ENCODE results near the gene ALDH1L2. TPM values are rescaled to one million over a fixed set of nuclear protein-coding genes. Genes with fewer than 3 reads are reported as not detected.

Gene ALDH1L2
- polyA plus RNA-seq, 1 donor from 2014 or later: 0.35 TPM

DNA sequence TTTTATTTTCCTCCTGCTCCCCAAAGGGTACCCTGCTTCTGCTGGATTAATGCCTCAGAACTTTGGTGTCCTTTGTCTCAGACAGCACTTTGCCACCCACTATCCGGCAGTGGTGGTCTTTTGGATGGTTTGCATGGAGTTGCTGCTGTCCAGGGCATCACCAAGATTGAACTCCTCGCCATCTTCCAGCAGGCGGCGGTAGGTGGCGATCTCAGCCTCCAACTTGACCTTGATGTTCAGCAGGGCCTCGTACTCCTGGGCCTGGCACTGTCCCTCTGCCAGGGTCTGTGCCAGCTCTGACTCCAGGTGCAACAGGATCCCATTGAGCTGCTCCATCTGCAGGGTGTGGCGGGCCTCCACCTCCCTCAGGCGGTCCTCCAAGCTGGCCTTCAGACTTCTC lies 107.6 kb downstream of the ALDH1L2 start:
- H3K36me3 ChIP-seq (ENCODE audit: insufficient read depth, low read length): no peaks in the 10 kb centered on the region
- H3K27ac ChIP-seq (ENCODE audit: low read length): no peak overlapping the region
- no peaks in the 10 kb centered on the region for H3K9me3 ChIP-seq (ENCODE audit: low read length)
- H2AFZ ChIP-seq (ENCODE audit: low read depth, low read length): no peak overlapping the region
- H3K27me3 ChIP-seq (ENCODE audit: insufficient read depth, low read depth, low read length): no peaks in the 10 kb centered on the region
- H3K9me2 ChIP-seq (ENCODE audit: insufficient read depth, low read length): no peaks in the 10 kb centered on the region
- H3K4me3 ChIP-seq (ENCODE audit: low read length): no peak overlapping the region
- TF ChIP-seq EZH2 (IDR thresholded peaks at IDR 0.05; ENCODE audit: borderline replicate concordance, insufficient read depth, low read length, poor library complexity, severe bottlenecking) (no peak), SMC3 (conservative IDR thresholded peaks at IDR 0.05; ENCODE audit: poor library complexity) (no peak)
- TF ChIP-seq, protein P1, sequence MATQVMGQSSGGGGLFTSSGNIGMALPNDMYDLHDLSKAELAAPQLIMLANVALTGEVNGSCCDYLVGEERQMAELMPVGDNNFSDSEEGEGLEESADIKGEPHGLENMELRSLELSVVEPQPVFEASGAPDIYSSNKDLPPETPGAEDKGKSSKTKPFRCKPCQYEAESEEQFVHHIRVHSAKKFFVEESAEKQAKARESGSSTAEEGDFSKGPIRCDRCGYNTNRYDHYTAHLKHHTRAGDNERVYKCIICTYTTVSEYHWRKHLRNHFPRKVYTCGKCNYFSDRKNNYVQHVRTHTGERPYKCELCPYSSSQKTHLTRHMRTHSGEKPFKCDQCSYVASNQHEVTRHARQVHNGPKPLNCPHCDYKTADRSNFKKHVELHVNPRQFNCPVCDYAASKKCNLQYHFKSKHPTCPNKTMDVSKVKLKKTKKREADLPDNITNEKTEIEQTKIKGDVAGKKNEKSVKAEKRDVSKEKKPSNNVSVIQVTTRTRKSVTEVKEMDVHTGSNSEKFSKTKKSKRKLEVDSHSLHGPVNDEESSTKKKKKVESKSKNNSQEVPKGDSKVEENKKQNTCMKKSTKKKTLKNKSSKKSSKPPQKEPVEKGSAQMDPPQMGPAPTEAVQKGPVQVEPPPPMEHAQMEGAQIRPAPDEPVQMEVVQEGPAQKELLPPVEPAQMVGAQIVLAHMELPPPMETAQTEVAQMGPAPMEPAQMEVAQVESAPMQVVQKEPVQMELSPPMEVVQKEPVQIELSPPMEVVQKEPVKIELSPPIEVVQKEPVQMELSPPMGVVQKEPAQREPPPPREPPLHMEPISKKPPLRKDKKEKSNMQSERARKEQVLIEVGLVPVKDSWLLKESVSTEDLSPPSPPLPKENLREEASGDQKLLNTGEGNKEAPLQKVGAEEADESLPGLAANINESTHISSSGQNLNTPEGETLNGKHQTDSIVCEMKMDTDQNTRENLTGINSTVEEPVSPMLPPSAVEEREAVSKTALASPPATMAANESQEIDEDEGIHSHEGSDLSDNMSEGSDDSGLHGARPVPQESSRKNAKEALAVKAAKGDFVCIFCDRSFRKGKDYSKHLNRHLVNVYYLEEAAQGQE (IDR thresholded peaks at IDR 0.05; ENCODE audit: borderline replicate concordance): no peak
- H3K79me2 ChIP-seq (replicated peaks; ENCODE audit: insufficient read depth, low read length): no peaks in the 10 kb centered on the region
- H3F3A ChIP-seq (ENCODE audit: insufficient read depth, low read length, poor library complexity, severe bottlenecking): no peaks in the 10 kb centered on the region
- H3K9ac ChIP-seq (ENCODE audit: low read length): no peak overlapping the region
- H3K4me2 ChIP-seq (ENCODE audit: low read length): no peak overlapping the region
- H4K20me1 ChIP-seq (ENCODE audit: insufficient read depth): no peaks in the 10 kb centered on the region

GRCh38 chr12:104975587-104976343 lies 108.5 kb downstream of the ALDH1L2 start:
- H3K27me3 ChIP-seq (ENCODE audit: insufficient read depth, low read depth, low read length): no peaks in the 10 kb centered on the region
- no peak overlapping the region for H3K4me2 ChIP-seq (ENCODE audit: low read length)
- H3K9me2 ChIP-seq (ENCODE audit: insufficient read depth, low read length): no peaks in the 10 kb centered on the region
- H4K20me1 ChIP-seq (ENCODE audit: insufficient read depth): no peaks in the 10 kb centered on the region
- H3K27ac ChIP-seq (ENCODE audit: low read length): no peak overlapping the region
- TF ChIP-seq POLR2AphosphoS5 (IDR thresholded peaks at IDR 0.05): no peak
- TF ChIP-seq EP300 (conservative IDR thresholded peaks at IDR 0.05; ENCODE audit: poor library complexity, severe bottlenecking): no peak
- no peaks in the 10 kb centered on the region for H3K36me3 ChIP-seq (ENCODE audit: insufficient read depth, low read length)
- H3K4me3 ChIP-seq (ENCODE audit: low read length): no peak overlapping the region
- no peaks in the 10 kb centered on the region for H3K9me3 ChIP-seq (ENCODE audit: low read length)
- H3F3A ChIP-seq (ENCODE audit: insufficient read depth, low read length, poor library complexity, severe bottlenecking): no peaks in the 10 kb centered on the region
- no peaks in the 10 kb centered on the region for H3K79me2 ChIP-seq (replicated peaks; ENCODE audit: insufficient read depth, low read length)
- H3K9ac ChIP-seq (ENCODE audit: low read length): no peak overlapping the region
- H2AFZ ChIP-seq (ENCODE audit: low read depth, low read length): no peak overlapping the region

- Histone ChIP-seq H3K36me3 (ENCODE audit: insufficient read depth, low read length) (no peaks in the 10 kb centered on the region), H4K20me1 (ENCODE audit: insufficient read depth) (no peaks in the 10 kb centered on the region), H3K27ac (ENCODE audit: low read length) (no peak overlapping the region), H3K4me3 (ENCODE audit: low read length) (no peak overlapping the region), H3K9me3 (ENCODE audit: low read length) (no peaks in the 10 kb centered on the region), H2AFZ (ENCODE audit: low read depth, low read length) (no peak overlapping the region), H3F3A (ENCODE audit: insufficient read depth, low read length, poor library complexity, severe bottlenecking) (no peaks in the 10 kb centered on the region), H3K9ac (ENCODE audit: low read length) (no peak overlapping the region), H3K79me2 (replicated peaks; ENCODE audit: insufficient read depth, low read length) (no peaks in the 10 kb centered on the region), H3K4me2 (ENCODE audit: low read length) (no peak overlapping the region), H3K9me2 (ENCODE audit: insufficient read depth, low read length) (no peaks in the 10 kb centered on the region), H3K27me3 (ENCODE audit: insufficient read depth, low read depth, low read length) (no peaks in the 10 kb centered on the region)
- TF ChIP-seq EZH2 (IDR thresholded peaks at IDR 0.05; ENCODE audit: borderline replicate concordance, insufficient read depth, low read length, poor library complexity, severe bottlenecking) (no peak), POLR2AphosphoS5 (IDR thresholded peaks at IDR 0.05) (no peak), RAD21 (conservative IDR thresholded peaks at IDR 0.05) (no peak), MXI1 (conservative IDR thresholded peaks at IDR 0.05; ENCODE audit: poor library complexity, severe bottlenecking) (no peak), EP300 (conservative IDR thresholded peaks at IDR 0.05; ENCODE audit: poor library complexity, severe bottlenecking) (no peak), SMC3 (conservative IDR thresholded peaks at IDR 0.05; ENCODE audit: poor library complexity) (no peak), TAF1 (IDR thresholded peaks at IDR 0.05; ENCODE audit: low read depth) (no peak)
- TF ChIP-seq, protein P1 (IDR thresholded peaks at IDR 0.05; ENCODE audit: borderline replicate concordance): no peak
- TF ChIP-seq, protein P2, sequence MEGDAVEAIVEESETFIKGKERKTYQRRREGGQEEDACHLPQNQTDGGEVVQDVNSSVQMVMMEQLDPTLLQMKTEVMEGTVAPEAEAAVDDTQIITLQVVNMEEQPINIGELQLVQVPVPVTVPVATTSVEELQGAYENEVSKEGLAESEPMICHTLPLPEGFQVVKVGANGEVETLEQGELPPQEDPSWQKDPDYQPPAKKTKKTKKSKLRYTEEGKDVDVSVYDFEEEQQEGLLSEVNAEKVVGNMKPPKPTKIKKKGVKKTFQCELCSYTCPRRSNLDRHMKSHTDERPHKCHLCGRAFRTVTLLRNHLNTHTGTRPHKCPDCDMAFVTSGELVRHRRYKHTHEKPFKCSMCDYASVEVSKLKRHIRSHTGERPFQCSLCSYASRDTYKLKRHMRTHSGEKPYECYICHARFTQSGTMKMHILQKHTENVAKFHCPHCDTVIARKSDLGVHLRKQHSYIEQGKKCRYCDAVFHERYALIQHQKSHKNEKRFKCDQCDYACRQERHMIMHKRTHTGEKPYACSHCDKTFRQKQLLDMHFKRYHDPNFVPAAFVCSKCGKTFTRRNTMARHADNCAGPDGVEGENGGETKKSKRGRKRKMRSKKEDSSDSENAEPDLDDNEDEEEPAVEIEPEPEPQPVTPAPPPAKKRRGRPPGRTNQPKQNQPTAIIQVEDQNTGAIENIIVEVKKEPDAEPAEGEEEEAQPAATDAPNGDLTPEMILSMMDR (IDR thresholded peaks at IDR 0.05; ENCODE audit: poor library complexity, severe bottlenecking): no peak
Observed at GRCh38 chr12:104974626-104975290, 109.5 kb downstream of the ALDH1L2 start.

Measured in neural cell (in vitro differentiated cells).